Fibroblast of skin of right quadriceps (primary cell): ENCODE results near the gene CYP2W1.
"Not testable (repeated sequence)": the region's sequence is repeated elsewhere in the genome, so short reads cannot be mapped to it uniquely, and the experiment has no call there.

Experiments used
- DNase-seq: peaks from one replicate; pipeline ENCODE4 v3.0.0-alpha.2; 2013

CYP2W1 gene

DNA sequence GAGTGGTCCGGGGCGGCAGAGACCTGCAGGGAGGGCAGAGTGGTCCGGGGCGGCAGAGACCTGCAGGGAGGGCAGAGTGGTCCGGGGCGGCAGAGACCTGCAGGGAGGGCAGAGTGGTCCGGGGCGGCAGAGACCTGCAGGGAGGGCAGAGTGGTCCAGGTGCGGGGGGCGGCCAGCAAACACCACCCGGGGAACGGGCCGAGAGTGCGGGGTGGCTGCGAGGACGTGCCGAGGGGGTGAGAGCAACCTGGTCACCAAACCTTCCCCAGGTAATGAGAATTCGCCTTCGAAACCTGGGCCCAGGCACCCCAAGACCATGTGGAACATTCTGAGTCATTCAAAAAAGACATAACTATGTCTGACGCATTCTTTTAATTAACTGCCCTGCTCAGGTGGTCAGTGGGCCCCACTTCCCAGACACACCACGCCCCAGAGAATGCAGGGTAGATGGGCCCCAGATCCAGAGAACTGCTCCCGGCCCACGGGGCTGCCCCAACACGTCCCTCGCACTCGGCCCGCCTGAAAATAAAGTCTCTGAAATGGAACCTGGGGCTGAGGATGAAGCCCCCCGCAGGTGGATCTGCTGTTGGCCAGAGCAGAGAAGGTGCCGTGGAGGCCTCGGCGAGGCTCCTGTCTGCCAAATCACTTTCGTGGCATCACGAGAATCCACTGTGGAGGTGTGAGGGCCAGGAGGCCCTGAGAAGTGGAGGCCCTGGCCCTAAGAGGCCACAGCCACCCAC is 48.9 kb downstream of the CYP2W1 start:
- DNase-seq, result no peak

DNA sequence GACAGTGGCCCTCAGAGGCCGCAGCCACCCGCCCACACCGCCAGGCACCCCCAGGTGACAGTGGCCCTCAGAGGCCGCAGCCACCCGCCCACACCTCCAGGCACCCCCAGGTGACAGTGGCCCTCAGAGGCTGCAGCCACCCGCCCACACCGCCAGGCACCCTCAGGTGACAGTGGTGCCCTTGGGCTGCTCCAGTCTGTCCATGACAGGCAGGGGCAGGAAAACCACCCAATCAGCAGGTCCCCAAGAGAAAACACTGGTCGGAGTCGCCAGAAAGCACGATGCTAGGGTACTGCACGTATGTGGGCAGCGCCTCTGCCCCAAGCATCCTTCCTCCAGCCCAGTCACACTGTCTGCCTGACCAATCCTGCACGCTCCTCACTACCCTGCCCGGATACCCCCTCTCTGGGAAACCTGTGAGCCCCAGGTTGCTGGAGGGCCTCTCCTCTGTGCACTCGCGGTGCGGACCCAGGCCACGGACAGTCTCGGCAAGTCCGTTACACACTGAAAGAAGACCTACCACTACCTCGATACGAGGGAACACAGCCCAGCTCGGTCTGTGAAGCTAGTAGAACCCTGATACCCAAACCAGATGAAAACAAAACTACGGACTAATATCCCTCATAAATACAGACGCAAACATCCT is 49.7 kb downstream of the CYP2W1 start:
- no peak for DNase-seq

GRCh38 chr7:1033546-1034145 is 50.7 kb downstream of the CYP2W1 start:
- DNase-seq, result no peak

DNA sequence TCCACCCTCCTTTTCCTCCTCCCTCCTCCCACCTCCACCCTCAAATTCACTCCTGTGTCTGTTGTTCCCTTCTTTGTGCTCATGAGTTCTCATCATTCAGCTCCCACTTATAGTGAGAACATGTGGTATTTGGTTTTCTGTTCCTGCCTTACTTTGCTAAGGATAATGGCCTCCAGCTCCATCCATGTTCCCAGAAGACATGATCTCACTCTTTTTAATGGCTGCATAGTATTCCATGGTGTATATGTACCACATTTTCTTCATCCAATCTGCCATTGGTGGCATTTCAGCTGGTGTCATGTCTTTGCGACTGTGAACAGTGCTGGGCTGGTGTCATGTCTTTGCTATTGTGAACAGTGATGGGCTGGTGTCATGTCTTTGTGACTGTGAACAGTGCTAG is 51.8 kb downstream of the CYP2W1 start:
- DNase-seq, result not testable (repeated sequence)

DNA sequence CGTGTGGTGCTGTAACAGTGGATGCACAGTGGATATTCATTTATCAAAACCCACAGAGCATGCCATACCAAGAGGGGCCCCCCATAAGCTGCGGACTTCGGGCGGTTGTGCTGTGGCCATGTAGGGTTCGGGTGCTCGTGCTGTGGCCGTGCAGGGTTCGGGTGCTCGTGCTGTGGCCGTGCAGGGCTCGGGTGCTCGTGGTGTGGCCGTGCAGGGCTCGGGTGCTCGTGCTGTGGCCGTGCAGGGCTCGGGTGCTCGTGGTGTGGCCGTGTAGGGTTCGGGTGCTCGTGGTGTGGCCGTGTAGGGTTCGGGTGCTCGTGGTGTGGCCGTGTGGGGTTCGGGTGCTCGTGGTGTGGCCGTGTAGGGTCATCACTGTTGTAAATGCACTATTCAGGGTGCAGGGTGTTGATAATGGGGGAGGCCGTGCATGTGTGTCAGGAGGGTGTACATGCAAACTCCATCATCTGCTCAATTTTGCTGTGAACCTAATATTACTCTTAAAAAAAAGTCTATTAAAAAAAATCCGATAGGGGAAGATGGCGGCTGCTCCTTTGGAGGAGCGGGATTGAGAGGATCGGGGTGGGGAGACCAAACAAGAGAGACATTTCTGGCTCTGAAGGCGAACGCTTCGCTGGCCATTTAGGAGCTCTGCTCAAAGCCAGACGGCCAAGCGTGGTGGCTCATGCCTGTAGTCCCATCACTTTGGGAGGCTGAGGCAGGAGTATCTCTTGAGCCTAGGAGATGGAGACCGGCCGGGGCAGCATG is 53.4 kb downstream of the CYP2W1 start:
- not testable (repeated sequence) for DNase-seq
